NCI-H187 (cell line): ENCODE measurements around the gene TBC1D4.
"Not testable (repeated sequence)": the region's sequence is repeated elsewhere in the genome, so short reads cannot be mapped to it uniquely, and the experiment has no call there.

Source experiments
- DNase-seq, 2 experiments: peaks; one replicate each; lab custom pipeline; 2025; lab: John Stamatoyannopoulos, UW

TBC1D4 gene

GRCh38 chr13:75325711-75326110 is 156.3 kb downstream of the TBC1D4 start:
- no peak for DNase-seq

DNA sequence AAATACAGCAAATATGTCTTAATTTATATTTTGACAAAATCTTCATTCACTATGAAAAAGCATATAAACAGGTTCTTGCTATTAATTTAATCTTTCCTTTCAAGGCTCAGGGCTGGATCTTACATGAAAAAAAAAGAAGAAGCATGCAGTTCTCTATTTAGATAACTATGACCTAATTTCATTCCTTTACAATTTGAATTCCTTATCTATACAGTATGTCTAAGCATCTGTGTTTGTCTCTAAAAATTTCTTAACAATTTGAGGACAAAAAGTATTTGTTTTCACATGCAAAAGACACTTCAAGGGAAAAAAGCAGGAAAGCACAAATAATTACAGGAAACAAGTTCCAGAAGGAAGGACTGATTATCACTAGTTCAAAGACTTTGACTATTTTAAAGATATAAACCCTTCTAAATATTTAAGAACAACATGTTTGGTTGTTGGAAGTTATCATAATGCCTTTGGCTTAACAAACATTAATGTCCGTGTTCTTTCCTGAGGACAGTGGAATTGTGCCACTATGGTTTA is 157.5 kb downstream of the TBC1D4 start:
- DNase-seq: no peak

DNA sequence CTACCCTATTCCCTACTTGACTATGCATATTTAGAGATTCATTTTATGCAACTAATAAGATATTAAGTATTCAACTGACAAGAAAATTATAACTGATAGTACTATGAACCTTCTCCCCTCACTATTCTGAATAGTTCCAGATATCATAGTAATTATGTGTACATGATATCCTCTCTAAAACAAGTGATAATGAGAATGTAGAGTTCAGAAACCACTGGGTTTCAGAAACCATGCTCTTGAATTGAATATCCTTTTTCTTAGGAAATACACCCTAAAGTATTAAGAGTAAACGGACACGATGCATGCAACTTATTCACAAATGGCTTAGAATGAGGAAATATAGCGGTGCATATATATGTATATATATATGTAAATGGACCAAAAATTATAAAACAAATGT is 160.9 kb downstream of the TBC1D4 start:
- DNase-seq: no peak

- no peak for DNase-seq
Measured at GRCh38 chr13:75319254-75319653, 162.7 kb downstream of the TBC1D4 start.

DNA sequence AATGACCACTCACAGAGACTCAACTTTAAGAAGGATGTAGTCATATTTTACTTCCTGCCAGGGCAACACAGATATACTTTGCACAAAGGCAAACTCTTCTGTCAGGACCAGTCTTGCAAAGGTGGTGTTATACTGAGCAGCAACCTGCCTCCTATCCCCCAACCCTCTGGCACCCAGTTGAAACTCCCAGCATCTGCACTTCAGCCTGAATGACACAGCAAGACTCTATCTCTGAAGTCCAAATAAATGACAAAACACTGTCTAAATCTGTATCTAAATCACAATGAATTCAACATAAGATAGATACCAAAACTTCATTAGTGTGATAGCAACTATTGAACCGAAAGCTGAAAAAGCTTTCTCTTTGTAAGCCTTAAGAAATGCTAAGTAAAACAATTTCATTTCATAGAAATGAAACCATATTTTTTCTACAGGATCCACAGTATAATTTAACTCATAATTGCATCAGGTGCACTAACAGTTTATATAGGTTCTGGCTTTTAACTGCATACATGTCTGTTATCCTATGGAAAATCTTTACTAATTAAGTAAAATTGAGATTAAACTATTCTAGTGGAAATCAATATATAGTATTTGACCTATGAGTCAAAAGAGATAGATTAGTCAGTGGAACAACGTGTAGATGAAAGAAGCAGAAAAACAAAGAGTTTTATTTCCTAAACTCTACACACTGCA is 163.7 kb downstream of the TBC1D4 start:
- no peak for DNase-seq

DNA sequence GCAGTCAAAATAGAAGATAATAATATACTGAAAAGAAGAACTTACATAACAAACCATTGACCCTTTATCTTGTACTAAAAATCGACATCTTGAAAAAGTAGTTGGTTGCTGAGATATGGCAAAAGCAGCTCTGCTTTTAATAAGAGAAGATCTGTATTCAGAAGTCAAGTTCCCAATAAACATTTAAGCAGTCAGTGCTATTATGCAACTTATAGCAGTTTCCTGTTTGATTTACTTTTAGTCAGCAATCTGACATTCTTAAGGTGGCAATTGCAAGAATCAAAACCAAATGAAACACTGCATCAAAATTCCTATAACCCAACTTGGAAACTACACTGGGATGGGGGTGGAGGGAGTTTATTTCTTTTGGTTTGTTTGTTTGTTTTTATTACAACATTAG is 165.5 kb downstream of the TBC1D4 start:
- DNase-seq: no peak

- DNase-seq: no peak
Measured at GRCh38 chr13:75312884-75313520, 169.0 kb downstream of the TBC1D4 start.

GRCh38 chr13:75309981-75310580 is 171.9 kb downstream of the TBC1D4 start:
- DNase-seq: no peak

DNA sequence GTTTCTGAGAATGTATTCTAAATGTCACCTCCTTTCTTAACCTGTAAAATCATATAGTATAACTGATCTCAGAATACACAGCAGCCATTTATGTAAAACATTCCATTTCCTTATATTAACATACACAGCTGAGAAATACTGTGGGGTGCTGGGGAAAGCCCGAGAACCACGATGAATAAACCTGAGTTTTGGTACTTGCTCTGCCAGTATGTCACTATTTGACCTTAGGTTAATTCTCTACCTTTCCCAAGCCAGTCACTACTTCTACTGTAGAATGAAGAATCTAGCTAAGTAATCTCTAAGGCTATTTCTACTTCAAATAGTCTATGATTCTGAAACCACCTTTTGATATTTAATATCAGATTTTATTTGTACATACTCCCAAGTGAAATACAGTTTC is 173.7 kb downstream of the TBC1D4 start:
- DNase-seq: no peak

- DNase-seq: no peak
Measured at GRCh38 chr13:75307370-75307949, 174.5 kb downstream of the TBC1D4 start.

DNA sequence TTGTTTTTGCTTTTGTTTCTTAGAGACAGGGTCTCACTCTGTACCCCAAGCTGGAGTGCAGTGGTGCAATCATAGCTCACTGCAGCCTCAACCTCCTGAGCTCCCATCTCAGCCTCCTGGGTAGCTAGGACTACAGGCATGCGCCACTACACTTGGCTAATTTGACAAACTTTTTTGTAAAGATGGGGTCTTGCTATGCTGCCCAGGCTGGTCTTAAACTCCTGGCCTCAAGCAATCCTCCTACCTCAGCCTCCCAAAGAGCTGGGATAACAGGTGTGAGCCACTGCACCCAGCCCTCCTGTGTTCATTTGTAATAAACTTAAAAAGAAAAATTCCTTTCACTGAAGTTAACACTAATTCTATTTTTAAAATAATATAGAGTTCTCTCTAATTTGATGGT is 175.0 kb downstream of the TBC1D4 start:
- not testable (repeated sequence) for DNase-seq

DNA sequence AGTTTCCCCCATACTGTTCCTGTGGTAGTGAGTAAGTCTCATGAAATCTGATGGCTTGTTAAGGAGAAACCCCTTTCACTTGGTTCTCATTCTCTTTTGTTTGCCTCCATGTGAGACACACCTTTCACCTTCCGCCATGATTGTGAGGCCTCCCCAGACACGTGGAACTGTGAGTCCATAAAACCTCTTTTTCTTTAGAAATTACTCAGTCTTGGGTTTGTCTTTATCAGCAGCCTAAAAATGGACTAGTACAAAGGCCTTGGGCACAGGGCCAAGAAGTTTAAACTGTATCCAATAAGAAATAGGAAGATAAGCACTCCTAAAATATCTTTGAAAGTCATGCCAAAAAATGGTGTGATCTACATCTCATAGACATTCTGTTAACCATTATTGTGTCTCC is 176.9 kb downstream of the TBC1D4 start:
- DNase-seq: no peak

DNA sequence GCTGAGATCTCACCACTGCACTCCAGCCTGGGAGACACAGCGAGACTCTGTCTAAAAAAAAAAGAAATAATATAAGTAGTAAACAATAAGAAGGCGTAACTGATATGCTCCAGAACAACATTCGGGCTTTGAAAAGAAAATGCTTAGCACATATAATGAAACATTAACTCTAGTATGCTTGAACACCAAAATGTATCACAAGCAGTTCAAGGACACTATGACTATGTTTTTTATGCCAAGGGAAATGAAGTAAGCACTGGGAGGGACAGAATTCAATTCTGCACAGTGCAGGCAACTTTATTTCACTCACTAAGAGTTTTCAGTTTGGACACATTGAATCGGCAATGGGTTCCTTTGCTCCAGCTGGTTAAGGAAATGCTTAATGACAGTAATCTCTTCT is 178.7 kb downstream of the TBC1D4 start:
- no peak for DNase-seq

DNA sequence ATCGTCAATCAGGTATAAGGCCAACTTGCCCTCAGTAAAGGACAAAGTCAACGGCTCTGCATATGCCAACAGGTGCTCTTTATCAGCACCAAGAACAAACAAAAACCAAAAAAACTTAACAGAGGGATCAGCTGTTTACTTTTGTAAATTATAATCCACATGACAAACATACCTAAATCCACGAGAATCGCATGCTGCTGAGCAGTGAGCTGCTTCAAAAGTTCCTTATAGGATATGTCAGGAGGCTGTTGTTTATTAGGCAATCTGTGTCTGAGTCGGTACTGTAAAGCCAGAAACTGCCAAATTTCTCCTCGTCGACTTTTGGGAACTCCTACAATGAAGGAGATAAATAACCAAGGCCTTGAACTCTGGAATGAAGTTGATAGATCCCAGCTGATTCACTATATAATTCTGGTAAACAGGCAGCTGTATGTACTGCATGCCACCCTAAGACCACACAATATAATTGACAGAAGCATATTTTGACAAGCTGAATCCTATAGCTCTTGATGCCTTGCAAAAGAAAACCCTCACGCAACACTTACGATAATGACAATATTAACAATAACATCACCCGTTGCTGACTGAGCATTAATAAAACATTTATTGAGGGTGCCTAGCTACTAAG is 179.8 kb downstream of the TBC1D4 start:
- DNase-seq: no peak

- DNase-seq: no peak
Measured at GRCh38 chr13:75299913-75300862, 181.8 kb downstream of the TBC1D4 start.

GRCh38 chr13:75299246-75299645 is 182.7 kb downstream of the TBC1D4 start:
- DNase-seq: no peak

GRCh38 chr13:75296641-75297040 is 185.3 kb downstream of the TBC1D4 start:
- no peak for DNase-seq

DNA sequence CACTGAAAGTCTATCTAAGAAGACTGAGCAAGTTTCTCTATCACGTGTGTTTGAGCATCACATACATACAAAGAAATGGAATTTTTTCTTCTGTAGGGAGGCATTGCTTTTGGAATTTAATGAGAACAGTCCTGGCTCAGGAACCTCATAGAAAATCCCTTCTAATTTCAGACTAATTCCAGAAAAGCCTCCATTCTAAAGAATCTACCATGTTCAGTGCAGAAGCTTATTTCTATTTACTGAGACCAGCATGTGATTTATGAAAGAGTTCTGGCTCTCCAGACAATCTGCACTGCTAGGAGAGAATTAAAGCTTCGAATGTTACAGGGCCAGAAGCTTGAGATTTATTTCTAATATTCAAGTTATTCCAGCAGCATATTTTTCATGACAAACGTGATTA is 186.8 kb downstream of the TBC1D4 start:
- DNase-seq: no peak

GRCh38 chr13:75294110-75294509 is 187.9 kb downstream of the TBC1D4 start:
- no peak for DNase-seq

DNA sequence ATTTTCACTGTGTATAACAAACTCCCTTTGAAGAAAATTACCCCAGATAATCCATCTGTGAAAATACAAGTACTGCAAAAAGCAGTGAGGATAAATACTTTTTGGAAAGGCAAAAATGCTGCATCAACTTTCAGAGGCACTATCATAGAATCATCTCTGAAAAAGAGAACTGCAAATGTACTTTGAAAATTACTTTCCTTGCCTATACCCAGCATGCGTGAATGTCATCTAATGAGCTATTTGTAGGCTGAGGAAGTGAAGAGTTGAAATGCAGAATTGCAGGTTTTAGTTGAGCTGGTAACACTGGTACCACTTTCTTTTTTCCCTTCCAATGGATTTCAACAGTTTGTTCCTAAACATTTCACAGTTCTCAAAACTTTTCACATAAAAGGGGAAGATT is 196.7 kb downstream of the TBC1D4 start:
- DNase-seq: no peak

- DNase-seq: no peak
Measured at GRCh38 chr13:75279834-75280369, 202.1 kb downstream of the TBC1D4 start.
